GM12878 (cell line): Measurements from ENCODE around the gene VWA3B. TPM values are rescaled to one million over a fixed set of nuclear protein-coding genes. Genes with fewer than 3 reads are reported as not detected.

Experiments
- ATAC-seq: fragments of 200-7000 bp; cut with Tn5 transposase; 3 replicates; pipeline ENCODE4 v1.9.1; 2020; ENCODE audit warnings: mild to moderate bottlenecking, moderate library complexity
- BruUV-seq: library from RNA; stranded (reverse); fragments of 400-500 nt; replicated peaks from 2 replicates; lab custom pipeline; 2021; lab: Mats Ljungman, UMichigan
- CTCF ChIA-PET: fragments of 300-600 bp; sonication (Branson Sonifier 250); formaldehyde crosslinking; extraction: SDS; loops from one replicate; lab custom pipeline; 2021; ENCODE audit warnings: inconsistent platforms; lab: Yijun Ruan, JAX
- POLR2A ChIA-PET: fragments of 350-600 bp; formaldehyde crosslinking; extraction: SDS; loops from one replicate; lab custom pipeline; 2021; ENCODE audit warnings: inconsistent platforms; lab: Charles Lee
- RAD21 ChIA-PET: fragments of 300-600 bp; sonication (Branson Sonifier 250); formaldehyde crosslinking; loops from one replicate; lab custom pipeline; 2023; ENCODE audit warnings: antibody characterized with exemption; ENCODE audit not compliant: unreplicated experiment; lab: Charles Lee
- SMC1A ChIA-PET: fragments of 300-600 bp; sonication (Branson Sonifier 250); formaldehyde crosslinking; loops from one replicate; lab custom pipeline; 2023; ENCODE audit not compliant: unreplicated experiment, uncharacterized antibody; lab: Charles Lee
- DNase-seq: peaks from one replicate; pipeline ENCODE4 v3.0.0-alpha.2; 2011; ENCODE audit warnings: low read depth, low spot score
- FAIRE-seq: peaks from 3 replicates; lab custom pipeline; 2011; peaks lifted over from hg19 to GRCh38; lab: Jason Lieb, UNC
- H2AFZ ChIP-seq: 2 replicates; pipeline ENCODE4 v1.6.0; 2011; ENCODE audit warnings: low read depth, low read length, control low read depth; ENCODE audit not compliant: control insufficient read depth
- H3K27ac ChIP-seq: 2 replicates; pipeline ENCODE4 v1.5.1; 2011; ENCODE audit warnings: control low read depth; ENCODE audit not compliant: control insufficient read depth, insufficient read depth
- H3K27me3 ChIP-seq, 2 experiments: replicated peaks in 1 of 2; 2 replicates each; pipeline versions ENCODE4 v1.6.0 to v1.6.1; 2011; ENCODE audit warnings: low read length in 1 of 2; ENCODE audit not compliant: control insufficient read depth in 2 of 2, insufficient read depth in 2 of 2
- H3K36me3 ChIP-seq, 2 experiments: 2 replicates each; pipeline ENCODE4 v1.5.1; 2011; ENCODE audit warnings: low read length in 1 of 2; ENCODE audit not compliant: control insufficient read depth in 2 of 2, insufficient read depth in 2 of 2
- H3K4me1 ChIP-seq: 2 replicates; pipeline ENCODE4 v1.6.1; 2011; ENCODE audit warnings: mild to moderate bottlenecking, low read length, moderate library complexity, mixed read lengths; ENCODE audit not compliant: control insufficient read depth, insufficient read depth
- H3K4me2 ChIP-seq: 2 replicates; pipeline ENCODE4 v1.6.0; 2011; ENCODE audit warnings: control low read depth; ENCODE audit not compliant: control insufficient read depth, insufficient read depth
- H3K4me3 ChIP-seq: fragments of 200-600 bp; sonication (generic); 2 replicates; pipeline ENCODE4 v1.5.1; 2016
- H3K79me2 ChIP-seq: 2 replicates; pipeline ENCODE4 v1.6.0; 2011; ENCODE audit warnings: low read length; ENCODE audit not compliant: control insufficient read depth, insufficient read depth
- H3K9ac ChIP-seq: 2 replicates; pipeline ENCODE4 v1.8.0; 2011; ENCODE audit warnings: low read length, control low read depth, mixed read lengths; ENCODE audit not compliant: control insufficient read depth, insufficient read depth
- H3K9me3 ChIP-seq: replicated peaks from 3 replicates; pipeline ENCODE4 v1.5.1; 2011; ENCODE audit warnings: mild to moderate bottlenecking, low read length; ENCODE audit not compliant: control insufficient read depth, insufficient read depth
- H4K20me1 ChIP-seq: 2 replicates; pipeline ENCODE4 v1.6.0; 2011; ENCODE audit not compliant: control insufficient read depth, insufficient read depth
- MEF2A ChIP-seq: IDR thresholded peaks from 2 replicates; pipeline ENCODE4 v1.6.1; 2011; ENCODE audit warnings: low read depth, mild to moderate bottlenecking, low read length, moderate library complexity; ENCODE audit not compliant: insufficient read depth
- MXI1 ChIP-seq: fragments of 150-350 bp; IDR thresholded peaks from 2 replicates; pipeline ENCODE4 v1.6.1; 2011; ENCODE audit warnings: low read depth, mild to moderate bottlenecking, inconsistent platforms, low read length, improper control_type of control experiment
- TAF1 ChIP-seq: IDR thresholded peaks from 2 replicates; pipeline ENCODE4 v1.6.1; 2011; ENCODE audit warnings: mild to moderate bottlenecking, low read depth, low read length, borderline replicate concordance
- TCF7 ChIP-seq: IDR thresholded peaks from 2 replicates; pipeline ENCODE4 v1.6.1; 2014; ENCODE audit warnings: antibody characterized with exemption, borderline replicate concordance
- WGBS: methylation state at CpG from one replicate; pipeline ENCODE4 v1.1.6; 2016; ENCODE audit warnings: low lambda C conversion rate; ENCODE audit not compliant: insufficient replicate concordance, insufficient coverage; ENCODE audit errors: missing lambda C conversion rate; 5-methylcytosine and 5-hydroxymethylcytosine counted together
- in situ Hi-C: fragments of 300-500 bp; cut with MboI; formaldehyde crosslinking; loops from 9 replicates; pipeline ENCODE4 v1.14.3; 2018; ENCODE audit warnings: mixed read lengths
- intact Hi-C: fragments of 100-400 bp; cut with micrococcal nuclease; formaldehyde crosslinking; loops from one replicate; pipeline ENCODE4 v1.14.2; 2022; ENCODE audit not compliant: unreplicated experiment
- polyA plus RNA-seq, 11 experiments: library from polyadenylated mRNA; depleted of rRNA in 4 of 11; unstranded in 6 of 11; stranded (reverse) in 5 of 11; fragments of >200 nt; fragmentation: Nextera tagmentation in 4 of 11; fragmentation: Illumina TruSeq in 1 of 11; extraction: Ambion mirVana in 4 of 11; extraction: Trizol in 1 of 11; gene quantifications; 1 replicate in 1 of 11; 2 replicates in 10 of 11; pipeline versions ENCODE4 v1.2.1 to v1.2.3, GENCODE V29; 2011 to 2016; ENCODE audit warnings: inconsistent platforms in 2 of 11, missing spikeins in 2 of 11, low read depth in 1 of 11
- total RNA-seq, 4 experiments: library from RNA; depleted of rRNA in 3 of 4; stranded (reverse); fragments of >200 nt in 3 of 4; fragmentation: Illumina TruSeq in 1 of 4; extraction: Trizol in 1 of 4; gene quantifications; 2 replicates each; pipeline versions ENCODE4 v1.2.1 to v1.2.3, GENCODE V29; 2013 to 2021
- TF ChIP-seq, protein P1 (sequence below), 3 experiments: IDR thresholded peaks in 2 of 3; conservative IDR thresholded peaks in 1 of 3; 2 replicates each; pipeline ENCODE4 v1.5.1; 2011; ENCODE audit warnings: low read depth in 3 of 3, low read length in 3 of 3, mild to moderate bottlenecking in 3 of 3, control low read depth in 2 of 3, moderate library complexity in 2 of 3, inconsistent platforms in 1 of 3, mixed read lengths in 1 of 3; ENCODE audit not compliant: control insufficient read depth in 2 of 3, insufficient read depth in 1 of 3; ENCODE audit errors: extremely low read depth in 1 of 3
- TF ChIP-seq, protein P2 (sequence below): IDR thresholded peaks from 2 replicates; pipeline ENCODE4 v1.6.1; 2012; ENCODE audit warnings: low read length, inconsistent platforms
- TF ChIP-seq, protein P3 (sequence below): IDR thresholded peaks from 2 replicates; pipeline ENCODE4 v1.6.1; 2012; ENCODE audit warnings: low read depth, low read length, improper control_type of control experiment

Gene VWA3B
- total and polyA plus RNA-seq, 10 of the 15 experiments (the other 5 are each of a cell fraction or from before 2014, with no cell fraction given), result 0.04 to 0.86 (median 0.19) TPM; not detected in 4

DNA sequence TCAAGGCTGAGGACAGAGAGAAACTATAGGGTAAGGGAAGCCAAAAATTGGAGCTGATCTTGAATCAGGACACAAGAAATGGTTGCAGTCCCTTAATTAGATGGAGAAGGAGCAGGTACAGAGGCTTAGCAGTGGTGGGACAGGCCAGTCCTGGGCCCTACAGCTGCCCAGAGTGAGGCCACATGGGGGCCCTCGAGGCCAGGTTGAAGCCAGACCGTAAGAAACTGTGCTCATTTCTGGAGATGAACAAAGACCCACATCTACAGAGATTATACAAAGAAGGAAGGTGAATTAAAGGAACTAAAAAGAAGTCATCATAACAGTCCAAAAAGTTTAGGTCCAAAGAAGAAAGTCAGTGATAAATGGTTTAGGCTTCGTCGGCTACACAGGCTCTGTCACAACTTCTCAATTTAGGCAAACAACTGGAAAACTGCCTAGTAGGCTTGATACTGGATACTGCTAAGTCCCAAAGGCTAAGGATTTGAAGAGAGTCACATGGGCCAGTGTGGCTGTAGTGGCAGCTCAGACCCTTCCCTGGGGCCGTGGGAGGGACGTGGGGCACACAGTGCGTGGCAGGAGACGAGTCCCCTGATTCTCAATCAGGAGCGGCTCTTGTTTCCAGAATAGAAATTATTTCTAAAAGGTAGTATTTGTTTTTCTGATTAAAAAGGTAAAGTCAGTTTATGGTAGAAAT is 208.9 kb downstream of the VWA3B start:
- Histone ChIP-seq H3K9ac (no peak overlapping the region), H3K36me3 (no peaks in the 10 kb centered on the region), H3K4me3 (no peak overlapping the region), H3K27ac (no peak overlapping the region), H3K79me2 (no peaks in the 10 kb centered on the region), H3K4me2 (no peak overlapping the region), H3K4me1 (no peaks in the 10 kb centered on the region), H3K9me3 (no peaks in the 10 kb centered on the region), H2AFZ (no peak overlapping the region), H3K27me3 (peaks cover 0 to 4% of the 10 kb centered on the region in 2 experiments; a peak in 3 of 4 replicates), H4K20me1 (no peaks in the 10 kb centered on the region)
- intact Hi-C loops (no loop called here), in situ Hi-C loops (loop anchor here (10.0 kb wide), 1 partner anchor 101 kb away; no protein-coding TSS in a partner anchor)
- no TSS peak for BruUV-seq
- FAIRE-seq (no peak), ATAC-seq (no peak), DNase-seq (no peak)
- ChIA-PET RAD21 (no interaction called here), CTCF (interaction anchor here (2.2 kb wide), 1 partner anchor 89 kb away, joined by 7 read pairs; no protein-coding TSS in a partner anchor), SMC1A (interaction anchor here (0.9 kb wide), 1 partner anchor 586 kb away, joined by 3 read pairs; no protein-coding TSS in a partner anchor), POLR2A (no interaction called here)
- TF ChIP-seq, protein P1, sequence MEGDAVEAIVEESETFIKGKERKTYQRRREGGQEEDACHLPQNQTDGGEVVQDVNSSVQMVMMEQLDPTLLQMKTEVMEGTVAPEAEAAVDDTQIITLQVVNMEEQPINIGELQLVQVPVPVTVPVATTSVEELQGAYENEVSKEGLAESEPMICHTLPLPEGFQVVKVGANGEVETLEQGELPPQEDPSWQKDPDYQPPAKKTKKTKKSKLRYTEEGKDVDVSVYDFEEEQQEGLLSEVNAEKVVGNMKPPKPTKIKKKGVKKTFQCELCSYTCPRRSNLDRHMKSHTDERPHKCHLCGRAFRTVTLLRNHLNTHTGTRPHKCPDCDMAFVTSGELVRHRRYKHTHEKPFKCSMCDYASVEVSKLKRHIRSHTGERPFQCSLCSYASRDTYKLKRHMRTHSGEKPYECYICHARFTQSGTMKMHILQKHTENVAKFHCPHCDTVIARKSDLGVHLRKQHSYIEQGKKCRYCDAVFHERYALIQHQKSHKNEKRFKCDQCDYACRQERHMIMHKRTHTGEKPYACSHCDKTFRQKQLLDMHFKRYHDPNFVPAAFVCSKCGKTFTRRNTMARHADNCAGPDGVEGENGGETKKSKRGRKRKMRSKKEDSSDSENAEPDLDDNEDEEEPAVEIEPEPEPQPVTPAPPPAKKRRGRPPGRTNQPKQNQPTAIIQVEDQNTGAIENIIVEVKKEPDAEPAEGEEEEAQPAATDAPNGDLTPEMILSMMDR (IDR thresholded peaks at IDR 0.05 in 2 of 3, conservative IDR thresholded peaks at IDR 0.05 in 1 of 3; ENCODE audit: control insufficient read depth in 2 of 3, extremely low read depth in 1 of 3, insufficient read depth in 1 of 3, low read depth in 3 of 3, low read length in 3 of 3), result 0 out of 6 replicates have a peak, but pooled peaks of 1 of the 3 experiments have one; percentile 8
- TF ChIP-seq, protein P2, sequence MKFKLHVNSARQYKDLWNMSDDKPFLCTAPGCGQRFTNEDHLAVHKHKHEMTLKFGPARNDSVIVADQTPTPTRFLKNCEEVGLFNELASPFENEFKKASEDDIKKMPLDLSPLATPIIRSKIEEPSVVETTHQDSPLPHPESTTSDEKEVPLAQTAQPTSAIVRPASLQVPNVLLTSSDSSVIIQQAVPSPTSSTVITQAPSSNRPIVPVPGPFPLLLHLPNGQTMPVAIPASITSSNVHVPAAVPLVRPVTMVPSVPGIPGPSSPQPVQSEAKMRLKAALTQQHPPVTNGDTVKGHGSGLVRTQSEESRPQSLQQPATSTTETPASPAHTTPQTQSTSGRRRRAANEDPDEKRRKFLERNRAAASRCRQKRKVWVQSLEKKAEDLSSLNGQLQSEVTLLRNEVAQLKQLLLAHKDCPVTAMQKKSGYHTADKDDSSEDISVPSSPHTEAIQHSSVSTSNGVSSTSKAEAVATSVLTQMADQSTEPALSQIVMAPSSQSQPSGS, result no peak
- no peak for TF ChIP-seq TCF7
- TF ChIP-seq, protein P3, sequence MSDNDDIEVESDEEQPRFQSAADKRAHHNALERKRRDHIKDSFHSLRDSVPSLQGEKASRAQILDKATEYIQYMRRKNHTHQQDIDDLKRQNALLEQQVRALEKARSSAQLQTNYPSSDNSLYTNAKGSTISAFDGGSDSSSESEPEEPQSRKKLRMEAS, result no peak
- TF ChIP-seq MXI1, result no peak
- TF ChIP-seq MEF2A, result no peak
- no peak for TF ChIP-seq TAF1
- WGBS, result 67% methylated on average over 9 of the region's 9 CpGs
